Fibroblast of lung (primary cell): ENCODE measurements around the gene HOXA1. TPM values are rescaled to one million over a fixed set of nuclear protein-coding genes. Genes with fewer than 3 reads are reported as not detected.

Experiments used
- DNase-seq, 2 donors: peaks; one replicate each; pipeline versions ENCODE4 v3.0.0 to v3.0.0-alpha.2; 2010; ENCODE audit warnings: low read depth in 2 of 2
- H2AFZ ChIP-seq: 2 replicates; pipeline ENCODE4 v1.5.1; 2012; ENCODE audit warnings: low read length, control low read depth, inconsistent platforms
- H3K27ac ChIP-seq: 2 replicates; pipeline ENCODE4 v1.5.1; 2011; ENCODE audit warnings: low read length, control low read depth; ENCODE audit not compliant: insufficient read depth
- H3K27me3 ChIP-seq: 2 replicates; pipeline ENCODE4 v1.5.1; 2011; ENCODE audit warnings: mild to moderate bottlenecking, low read length; ENCODE audit not compliant: control insufficient read depth, insufficient read depth
- H3K36me3 ChIP-seq: 2 replicates; pipeline ENCODE4 v1.5.1; 2011; ENCODE audit warnings: low read length; ENCODE audit not compliant: control insufficient read depth, insufficient read depth
- H3K4me1 ChIP-seq: 2 replicates; pipeline ENCODE4 v1.5.1; 2011; ENCODE audit warnings: low read length; ENCODE audit not compliant: control insufficient read depth, insufficient read depth; ENCODE audit errors: extremely low read depth
- H3K4me2 ChIP-seq: 2 replicates; pipeline ENCODE4 v1.5.1; 2011; ENCODE audit warnings: low read length, control low read depth; ENCODE audit not compliant: insufficient read depth; ENCODE audit errors: extremely low read depth
- H3K4me3 ChIP-seq, 4 experiments: fragments of 200-600 bp in 1 of 4; sonication (generic) in 1 of 4; replicated peaks in 1 of 4; 2 replicates each; pipeline ENCODE4 v1.5.1; 2011 to 2016; ENCODE audit warnings: low read length in 4 of 4, low read depth in 3 of 4, mild to moderate bottlenecking in 3 of 4, control low read depth in 2 of 4, inconsistent platforms in 1 of 4, mixed read lengths in 1 of 4; ENCODE audit not compliant: insufficient read depth in 1 of 4; ENCODE audit errors: control extremely low read depth in 1 of 4
- H3K79me2 ChIP-seq: 2 replicates; pipeline ENCODE4 v1.5.1; 2012; ENCODE audit warnings: mild to moderate bottlenecking, low read length, inconsistent platforms; ENCODE audit not compliant: control insufficient read depth, insufficient read depth
- H3K9ac ChIP-seq: 2 replicates; pipeline ENCODE4 v1.5.1; 2011; ENCODE audit warnings: mild to moderate bottlenecking, low read length, control low read depth; ENCODE audit not compliant: insufficient read depth
- H3K9me3 ChIP-seq: 2 replicates; pipeline ENCODE4 v1.5.1; 2012; ENCODE audit warnings: low read depth, low read length; ENCODE audit not compliant: control insufficient read depth, insufficient read depth
- H4K20me1 ChIP-seq: 2 replicates; pipeline ENCODE4 v1.5.1; 2011; ENCODE audit warnings: low read length; ENCODE audit not compliant: control insufficient read depth, insufficient read depth; ENCODE audit errors: extremely low read depth
- EZH2 ChIP-seq: IDR thresholded peaks from 2 replicates; pipeline ENCODE4 v1.5.1; 2012; ENCODE audit warnings: low read length, control low read depth, mild to moderate bottlenecking; ENCODE audit errors: missing control alignments
- polyA plus RNA-seq, 2 donors: library from polyadenylated mRNA; depleted of rRNA in 1 of 2; stranded (reverse) in 1 of 2; unstranded in 1 of 2; fragments of >200 nt; gene quantifications; 2 replicates each; pipeline ENCODE4 v1.2.1, GENCODE V29; 2011 to 2012; ENCODE audit warnings: missing spikeins in 1 of 2
- total RNA-seq: library from RNA; depleted of rRNA; stranded (reverse); fragments of >200 nt; gene quantifications from 2 replicates; pipeline ENCODE4 v1.2.1, GENCODE V29; 2014
- TF ChIP-seq, protein P1 (sequence below), 2 donors: IDR thresholded peaks in 1 of 2; conservative IDR thresholded peaks in 1 of 2; 1 replicate in 1 of 2; 2 replicates in 1 of 2; pipeline ENCODE4 v1.5.1; 2011 to 2012; ENCODE audit warnings: low read length in 2 of 2, control low read depth in 1 of 2, inconsistent platforms in 1 of 2, low read depth in 1 of 2, mild to moderate bottlenecking in 1 of 2

Gene HOXA1
- total and polyA plus RNA-seq, 2 donors (not counting 1 experiment from before 2014, with no cell fraction given), result 0.50 to 0.83 TPM

- peak in 1 of 2 donors; percentile 34 for DNase-seq
- Histone ChIP-seq H3K9me3 (no peaks in the 10 kb centered on the region), H4K20me1 (no peaks in the 10 kb centered on the region), H3K4me1 (no peaks in the 10 kb centered on the region), H3K79me2 (peaks cover 16% of the 10 kb centered on the region), H2AFZ (no peak overlapping the region), H3K36me3 (no peaks in the 10 kb centered on the region), H3K4me2 (no peak overlapping the region), H3K4me3 (no peak overlapping the region), H3K27ac (no peak overlapping the region), H3K9ac (no peak overlapping the region), H3K27me3 (peaks cover 4% of the 10 kb centered on the region)
- TF ChIP-seq, protein P1, sequence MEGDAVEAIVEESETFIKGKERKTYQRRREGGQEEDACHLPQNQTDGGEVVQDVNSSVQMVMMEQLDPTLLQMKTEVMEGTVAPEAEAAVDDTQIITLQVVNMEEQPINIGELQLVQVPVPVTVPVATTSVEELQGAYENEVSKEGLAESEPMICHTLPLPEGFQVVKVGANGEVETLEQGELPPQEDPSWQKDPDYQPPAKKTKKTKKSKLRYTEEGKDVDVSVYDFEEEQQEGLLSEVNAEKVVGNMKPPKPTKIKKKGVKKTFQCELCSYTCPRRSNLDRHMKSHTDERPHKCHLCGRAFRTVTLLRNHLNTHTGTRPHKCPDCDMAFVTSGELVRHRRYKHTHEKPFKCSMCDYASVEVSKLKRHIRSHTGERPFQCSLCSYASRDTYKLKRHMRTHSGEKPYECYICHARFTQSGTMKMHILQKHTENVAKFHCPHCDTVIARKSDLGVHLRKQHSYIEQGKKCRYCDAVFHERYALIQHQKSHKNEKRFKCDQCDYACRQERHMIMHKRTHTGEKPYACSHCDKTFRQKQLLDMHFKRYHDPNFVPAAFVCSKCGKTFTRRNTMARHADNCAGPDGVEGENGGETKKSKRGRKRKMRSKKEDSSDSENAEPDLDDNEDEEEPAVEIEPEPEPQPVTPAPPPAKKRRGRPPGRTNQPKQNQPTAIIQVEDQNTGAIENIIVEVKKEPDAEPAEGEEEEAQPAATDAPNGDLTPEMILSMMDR (conservative IDR thresholded peaks at IDR 0.05 in 1 of 2, IDR thresholded peaks at IDR 0.05 in 1 of 2; ENCODE audit: low read depth in 1 of 2, low read length in 2 of 2), result no peak
- TF ChIP-seq EZH2, result no peak
Observed at GRCh38 chr7:27092819-27093110, 3.0 kb downstream of the HOXA1 start.

DNA sequence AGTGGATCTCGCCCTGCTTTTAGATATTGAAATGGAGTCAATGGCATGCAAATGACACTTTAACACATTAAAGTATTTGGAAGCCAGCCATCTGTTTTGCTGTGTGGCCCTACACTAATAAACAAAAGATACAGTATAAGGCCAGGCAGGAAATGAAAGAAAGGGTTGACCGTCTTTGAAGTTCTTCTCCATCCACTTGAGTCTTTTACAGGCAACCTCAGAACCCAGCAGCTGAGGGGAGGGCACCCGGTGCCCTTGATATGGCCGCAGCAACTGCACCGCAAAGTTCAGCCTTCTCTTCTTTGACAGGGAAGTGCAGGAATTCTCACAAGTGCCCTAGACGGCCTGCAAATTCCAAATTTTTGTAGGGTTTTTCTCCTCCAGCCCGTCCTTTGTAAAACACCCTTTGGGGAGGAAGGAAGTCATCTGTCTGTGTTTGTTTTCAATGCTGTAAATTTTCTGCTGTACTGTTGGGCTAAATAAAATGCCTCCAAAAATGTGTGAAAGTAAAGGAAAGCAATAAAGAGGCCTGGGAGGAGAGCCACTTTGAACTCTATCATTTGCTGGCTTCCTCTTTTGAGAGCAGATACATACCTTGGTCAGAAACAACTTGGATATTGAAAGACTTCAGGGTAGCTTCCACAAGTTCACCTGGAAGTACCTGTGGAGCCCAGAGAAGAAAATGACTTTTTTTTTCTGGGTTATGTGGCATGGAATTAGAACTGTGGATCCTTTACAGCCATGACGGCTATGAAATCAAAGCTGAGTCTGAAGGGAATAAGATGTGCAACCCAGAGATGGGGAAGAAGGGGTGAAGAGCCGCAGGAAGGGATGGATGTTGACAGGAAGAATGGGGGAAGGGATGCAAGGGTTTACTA lies 3.6 kb downstream of the HOXA1 start:
- H3K9ac ChIP-seq, result no peak overlapping the region
- TF ChIP-seq, protein P1 (conservative IDR thresholded peaks at IDR 0.05 in 1 of 2, IDR thresholded peaks at IDR 0.05 in 1 of 2; ENCODE audit: low read depth in 1 of 2, low read length in 2 of 2), result no peak
- no peak for DNase-seq
- no peak overlapping the region for H2AFZ ChIP-seq
- H3K27ac ChIP-seq, result no peak overlapping the region
- H3K79me2 ChIP-seq, result peaks cover 10% of the 10 kb centered on the region
- no peaks in the 10 kb centered on the region for H3K9me3 ChIP-seq
- no peaks in the 10 kb centered on the region for H3K36me3 ChIP-seq
- no peak overlapping the region for H3K4me2 ChIP-seq
- H4K20me1 ChIP-seq, result no peaks in the 10 kb centered on the region
- no peak overlapping the region for H3K4me3 ChIP-seq
- H3K27me3 ChIP-seq, result peaks cover 4% of the 10 kb centered on the region
- no peaks in the 10 kb centered on the region for H3K4me1 ChIP-seq

DNA sequence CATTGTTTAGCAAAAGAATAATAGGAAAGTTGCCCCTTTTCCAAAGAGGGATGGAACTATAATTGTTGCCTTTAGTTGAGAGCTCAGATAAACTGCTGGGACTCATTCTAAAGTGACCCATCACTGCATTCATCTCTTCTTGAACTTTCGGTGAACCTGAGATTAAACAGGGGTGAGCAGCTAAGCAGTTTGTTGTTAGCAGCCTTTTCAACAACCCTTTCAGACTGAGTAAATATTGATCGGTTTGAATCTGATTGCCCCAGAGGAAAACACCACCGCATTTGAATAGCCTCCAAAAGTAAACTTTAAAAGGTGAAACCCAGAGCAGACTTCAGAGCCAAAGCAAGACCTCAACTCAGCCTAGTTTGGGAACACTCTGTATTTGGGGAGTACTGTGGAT lies 4.7 kb downstream of the HOXA1 start:
- H3K4me3 ChIP-seq, result no peak overlapping the region
- no peak for DNase-seq
- H3K4me2 ChIP-seq, result no peak overlapping the region
- no peak overlapping the region for H2AFZ ChIP-seq
- no peaks in the 10 kb centered on the region for H3K9me3 ChIP-seq
- no peaks in the 10 kb centered on the region for H3K79me2 ChIP-seq
- no peak overlapping the region for H3K9ac ChIP-seq
- no peak overlapping the region for H3K27ac ChIP-seq
- no peak for TF ChIP-seq EZH2
- TF ChIP-seq, protein P1 (conservative IDR thresholded peaks at IDR 0.05 in 1 of 2, IDR thresholded peaks at IDR 0.05 in 1 of 2; ENCODE audit: low read depth in 1 of 2, low read length in 2 of 2), result no peak
- H4K20me1 ChIP-seq, result no peaks in the 10 kb centered on the region
- no peaks in the 10 kb centered on the region for H3K36me3 ChIP-seq
- H3K27me3 ChIP-seq, result peaks cover 4% of the 10 kb centered on the region
- no peaks in the 10 kb centered on the region for H3K4me1 ChIP-seq
